DND-41 (cell line): ENCODE data around the gene GTF2F2.

ENCODE experiments used
- ATAC-seq: fragments of 200-7000 bp; cut with Tn5 transposase; 3 replicates; pipeline ENCODE4 v1.9.1; 2021; ENCODE audit warnings: low read depth; ENCODE audit not compliant: insufficient read depth
- DNase-seq: peaks from one replicate; pipeline ENCODE4 v3.0.0-alpha.2; 2020
- H2AFZ ChIP-seq: 2 replicates; pipeline ENCODE4 v1.6.0; 2012; ENCODE audit warnings: low read depth, low read length
- H3K27ac ChIP-seq: 2 replicates; pipeline ENCODE4 v1.5.1; 2012; ENCODE audit warnings: low read length, inconsistent platforms
- H3K27me3 ChIP-seq: fragments of 200-600 bp; sonication (generic); 2 replicates; pipeline ENCODE4 v1.6.0; 2012; ENCODE audit warnings: low read length, mild to moderate bottlenecking, inconsistent platforms; ENCODE audit not compliant: insufficient read depth, poor library complexity
- H3K36me3 ChIP-seq: 2 replicates; pipeline ENCODE4 v1.5.1; 2012; ENCODE audit warnings: low read length, inconsistent platforms; ENCODE audit not compliant: insufficient read depth
- H3K4me1 ChIP-seq: 2 replicates; pipeline ENCODE4 v1.5.1; 2012; ENCODE audit warnings: mild to moderate bottlenecking, low read length; ENCODE audit not compliant: insufficient read depth
- H3K4me2 ChIP-seq: 2 replicates; pipeline ENCODE4 v1.6.0; 2012; ENCODE audit warnings: mild to moderate bottlenecking, moderate library complexity, low read length, inconsistent platforms; ENCODE audit not compliant: insufficient read depth
- H3K4me3 ChIP-seq, 2 experiments: fragments of 200-600 bp in 1 of 2; shearing (Covaris generic) in 1 of 2; 2 replicates each; pipeline ENCODE4 v1.5.1; 2012 to 2016; ENCODE audit warnings: inconsistent platforms in 2 of 2, low read length in 2 of 2, mild to moderate bottlenecking in 2 of 2, low read depth in 1 of 2, moderate library complexity in 1 of 2
- H3K79me2 ChIP-seq: 2 replicates; pipeline ENCODE4 v1.6.0; 2012; ENCODE audit warnings: low read length, inconsistent platforms; ENCODE audit not compliant: insufficient read depth
- H3K9ac ChIP-seq: 2 replicates; pipeline ENCODE4 v1.6.0; 2012; ENCODE audit warnings: low read depth, mild to moderate bottlenecking, inconsistent platforms, low read length, moderate library complexity
- H3K9me3 ChIP-seq: 2 replicates; pipeline ENCODE4 v1.5.1; 2012; ENCODE audit warnings: low read length, moderate library complexity, mild to moderate bottlenecking, inconsistent platforms; ENCODE audit not compliant: insufficient read depth, severe bottlenecking
- H4K20me1 ChIP-seq: 2 replicates; pipeline ENCODE4 v1.6.0; 2012; ENCODE audit warnings: low read length; ENCODE audit not compliant: insufficient read depth
- EZH2 ChIP-seq: IDR thresholded peaks from 3 replicates; pipeline ENCODE4 v1.6.1; 2012; ENCODE audit warnings: borderline replicate concordance, low read depth, mild to moderate bottlenecking, moderate library complexity, low read length, inconsistent platforms; ENCODE audit not compliant: severe bottlenecking
- TF ChIP-seq, protein P1 (sequence below): IDR thresholded peaks from 2 replicates; pipeline ENCODE4 v1.5.1; 2012; ENCODE audit warnings: borderline replicate concordance, low read length, moderate library complexity, mild to moderate bottlenecking; ENCODE audit not compliant: poor library complexity, severe bottlenecking; ENCODE audit errors: extremely low read depth

The GTF2F2 gene

DNA sequence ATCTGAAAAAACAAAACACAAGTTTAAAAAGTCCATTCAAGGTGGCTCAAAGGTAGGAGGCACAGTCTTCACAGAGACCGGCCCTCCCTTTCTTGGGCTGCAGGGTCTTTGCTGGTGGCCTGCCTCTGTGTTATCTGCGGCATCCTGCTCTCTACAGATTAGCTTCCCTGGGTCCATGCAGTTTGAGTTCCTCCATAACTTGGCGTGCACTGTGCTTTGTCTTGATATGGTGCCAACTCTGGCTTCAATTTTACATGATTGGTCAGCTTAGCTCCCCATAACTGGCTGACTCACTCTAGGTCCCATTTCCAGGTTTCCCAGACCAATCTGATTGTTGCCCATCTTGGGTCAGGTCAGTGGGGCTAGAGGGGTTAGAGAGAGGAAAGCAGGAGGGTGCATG is 178.9 kb downstream of the GTF2F2 start:
- H3K79me2 ChIP-seq, result no peaks in the 10 kb centered on the region
- H3K27me3 ChIP-seq, result no peaks in the 10 kb centered on the region
- no peak overlapping the region for H3K4me3 ChIP-seq
- no peak overlapping the region for H2AFZ ChIP-seq
- no peaks in the 10 kb centered on the region for H3K9me3 ChIP-seq
- DNase-seq (no peak), ATAC-seq (peak; percentile 13; the same call in 1 of the 3 replicates)
- H3K4me1 ChIP-seq, result no peaks in the 10 kb centered on the region
- no peak overlapping the region for H3K9ac ChIP-seq
- no peaks in the 10 kb centered on the region for H4K20me1 ChIP-seq
- no peak overlapping the region for H3K27ac ChIP-seq
- H3K36me3 ChIP-seq, result no peaks in the 10 kb centered on the region
- no peak for TF ChIP-seq EZH2
- TF ChIP-seq, protein P1, sequence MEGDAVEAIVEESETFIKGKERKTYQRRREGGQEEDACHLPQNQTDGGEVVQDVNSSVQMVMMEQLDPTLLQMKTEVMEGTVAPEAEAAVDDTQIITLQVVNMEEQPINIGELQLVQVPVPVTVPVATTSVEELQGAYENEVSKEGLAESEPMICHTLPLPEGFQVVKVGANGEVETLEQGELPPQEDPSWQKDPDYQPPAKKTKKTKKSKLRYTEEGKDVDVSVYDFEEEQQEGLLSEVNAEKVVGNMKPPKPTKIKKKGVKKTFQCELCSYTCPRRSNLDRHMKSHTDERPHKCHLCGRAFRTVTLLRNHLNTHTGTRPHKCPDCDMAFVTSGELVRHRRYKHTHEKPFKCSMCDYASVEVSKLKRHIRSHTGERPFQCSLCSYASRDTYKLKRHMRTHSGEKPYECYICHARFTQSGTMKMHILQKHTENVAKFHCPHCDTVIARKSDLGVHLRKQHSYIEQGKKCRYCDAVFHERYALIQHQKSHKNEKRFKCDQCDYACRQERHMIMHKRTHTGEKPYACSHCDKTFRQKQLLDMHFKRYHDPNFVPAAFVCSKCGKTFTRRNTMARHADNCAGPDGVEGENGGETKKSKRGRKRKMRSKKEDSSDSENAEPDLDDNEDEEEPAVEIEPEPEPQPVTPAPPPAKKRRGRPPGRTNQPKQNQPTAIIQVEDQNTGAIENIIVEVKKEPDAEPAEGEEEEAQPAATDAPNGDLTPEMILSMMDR, result no peak
- no peak overlapping the region for H3K4me2 ChIP-seq

DNA sequence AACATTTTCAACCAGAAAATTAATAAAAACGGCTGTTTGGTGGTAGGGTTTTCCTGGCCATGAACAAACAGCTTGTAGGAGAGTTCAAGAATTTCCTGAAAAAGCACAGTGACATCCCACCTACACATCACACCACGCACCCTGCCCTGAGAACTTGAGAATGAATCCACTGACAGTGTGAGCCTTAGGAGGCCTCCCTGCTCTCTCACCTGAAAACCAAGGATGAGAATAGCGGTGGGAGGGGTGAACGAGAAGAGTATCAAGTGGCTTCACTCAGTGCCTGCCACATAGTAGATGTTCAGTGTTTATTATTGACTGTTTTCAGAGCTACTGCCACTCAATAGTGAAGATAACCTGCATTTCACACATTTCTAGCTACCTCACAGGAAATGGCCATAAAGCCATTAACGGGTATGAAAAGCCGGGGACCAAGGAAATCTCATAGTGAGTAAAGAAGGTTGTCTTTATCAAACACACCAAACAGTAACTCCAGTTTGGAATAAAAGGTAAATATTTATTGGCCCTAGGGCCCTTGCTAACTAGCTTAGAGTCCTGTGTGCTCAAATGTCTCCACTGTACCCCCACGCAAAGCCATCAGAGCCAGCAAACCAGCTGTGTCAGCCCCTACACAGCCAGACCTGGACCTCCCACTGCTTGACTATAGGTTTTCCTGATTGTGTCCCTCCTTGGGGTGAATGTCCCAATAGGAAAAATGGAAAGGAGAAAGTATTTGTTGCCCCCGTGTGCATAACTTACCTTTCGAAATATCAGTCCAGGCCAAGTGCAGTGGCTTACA is 180.1 kb downstream of the GTF2F2 start:
- DNase-seq (no peak), ATAC-seq (peak; percentile 9; the same call in 1 of the 3 replicates)
- H3K79me2 ChIP-seq, result no peaks in the 10 kb centered on the region
- no peak overlapping the region for H3K9ac ChIP-seq
- no peak overlapping the region for H2AFZ ChIP-seq
- H3K4me2 ChIP-seq, result no peak overlapping the region
- no peaks in the 10 kb centered on the region for H3K36me3 ChIP-seq
- TF ChIP-seq, protein P1, result no peak
- TF ChIP-seq EZH2, result no peak
- H3K4me1 ChIP-seq, result no peaks in the 10 kb centered on the region
- no peaks in the 10 kb centered on the region for H3K9me3 ChIP-seq
- no peak overlapping the region for H3K4me3 ChIP-seq
- H3K27ac ChIP-seq, result no peak overlapping the region
- no peaks in the 10 kb centered on the region for H3K27me3 ChIP-seq
- no peaks in the 10 kb centered on the region for H4K20me1 ChIP-seq

DNA sequence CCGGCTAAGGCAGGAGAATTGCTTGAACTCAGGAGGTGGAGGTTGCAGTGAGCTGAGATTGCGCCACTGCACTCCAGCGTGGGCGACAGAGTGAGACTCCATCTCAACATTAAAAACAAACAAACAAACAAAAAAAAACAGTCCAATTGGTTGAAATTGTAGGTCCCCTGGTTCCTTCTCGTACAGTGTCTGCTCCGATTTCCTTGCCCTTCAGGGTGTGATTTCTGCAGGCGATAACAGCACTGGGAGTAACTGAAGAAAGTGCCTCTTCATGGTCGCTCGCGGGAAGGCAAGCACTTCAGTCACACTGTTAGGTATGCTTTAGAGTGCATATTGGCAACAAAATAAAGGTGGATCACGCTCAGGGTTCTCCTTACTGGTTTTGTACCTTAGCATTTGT is 181.0 kb downstream of the GTF2F2 start:
- no peak overlapping the region for H2AFZ ChIP-seq
- no peaks in the 10 kb centered on the region for H3K4me1 ChIP-seq
- H3K9ac ChIP-seq, result no peak overlapping the region
- no peak overlapping the region for H3K4me3 ChIP-seq
- ATAC-seq (no peak), DNase-seq (no peak)
- no peaks in the 10 kb centered on the region for H3K36me3 ChIP-seq
- no peak overlapping the region for H3K27ac ChIP-seq
- H3K4me2 ChIP-seq, result no peak overlapping the region
- H4K20me1 ChIP-seq, result no peaks in the 10 kb centered on the region
- H3K79me2 ChIP-seq, result no peaks in the 10 kb centered on the region
- no peaks in the 10 kb centered on the region for H3K27me3 ChIP-seq
- TF ChIP-seq, protein P1, result no peak
- TF ChIP-seq EZH2, result no peak
- H3K9me3 ChIP-seq, result no peaks in the 10 kb centered on the region
